ENCODE measurements around the gene IL1RAPL1. TPM values are rescaled to one million over a fixed set of nuclear protein-coding genes. Genes with fewer than 3 reads are reported as not detected.

The IL1RAPL1 gene
- total and polyA plus RNA-seq, 9 of the 15 experiments (the other 6 are each of a cell fraction or from before 2014, with no cell fraction given): 0.04 to 0.07 (median 0.04) TPM; not detected in 6

DNA sequence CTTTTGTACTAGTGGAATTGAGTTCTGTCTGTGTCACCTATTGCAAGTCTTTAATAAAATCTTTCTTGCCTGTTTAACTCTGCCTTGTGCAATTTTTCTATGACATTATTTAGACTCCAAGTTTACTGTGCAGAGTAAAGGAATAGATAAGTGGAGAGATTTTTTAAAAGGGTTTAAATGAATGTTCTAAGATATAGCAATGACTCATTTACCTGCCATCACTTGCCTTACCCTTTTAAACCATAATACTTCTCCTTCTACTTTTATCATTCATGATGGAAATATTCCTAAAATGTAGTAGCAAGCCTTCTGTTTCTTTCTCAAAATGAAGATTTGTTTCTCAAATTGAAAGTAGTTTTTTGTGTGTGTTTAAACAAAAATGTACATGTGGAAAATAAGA lies 845.3 kb downstream of the IL1RAPL1 start:
- ATAC-seq (no peak), DNase-seq (ENCODE audit: extremely low read depth in 1 of 4, low spot score in 3 of 4) (no peak), FAIRE-seq (no peak)
- H3K9ac ChIP-seq (ENCODE audit: insufficient read depth in 1 of 2, low read depth in 2 of 2, low read length in 2 of 2): no peak overlapping the region
- no TSS peak for BruUV-seq (replicated peaks)
- no peaks in the 10 kb centered on the region for H4K20me1 ChIP-seq (replicated peaks; ENCODE audit: control insufficient read depth, insufficient read depth, low read length)
- no peak overlapping the region for H3K4me2 ChIP-seq (ENCODE audit: insufficient read depth, low read length)
- no peak overlapping the region for H3K27ac ChIP-seq (ENCODE audit: extremely low read depth, low read depth, low read length)
- H3K36me3 ChIP-seq (ENCODE audit: control insufficient read depth, insufficient read depth, low read length): no peaks in the 10 kb centered on the region
- TF ChIP-seq ZNF41 (CRISPR knock-in tag; conservative IDR thresholded peaks at IDR 0.05): no peak
- no peak for TF ChIP-seq HMGN3 (IDR thresholded peaks at IDR 0.05; ENCODE audit: borderline replicate concordance, extremely low read depth, insufficient read length, low read depth, low read length)
- no peak for TF ChIP-seq SP2 (IDR thresholded peaks at IDR 0.05; ENCODE audit: extremely low read depth, low read depth, low read length, poor library complexity, severe bottlenecking)
- H3K9me1 ChIP-seq (ENCODE audit: control insufficient read depth, insufficient read depth, low read length): no peaks in the 10 kb centered on the region
- ChIA-PET CTCF (ENCODE audit: low intra/inter-chr PET ratio) (no interaction called here), POLR2A (no interaction called here)
- H3K79me2 ChIP-seq (ENCODE audit: control insufficient read depth, insufficient read depth, low read length): no peaks in the 10 kb centered on the region
- intact Hi-C loops (cut with micrococcal nuclease): no loop called here
- no peaks in the 10 kb centered on the region for H3K27me3 ChIP-seq (ENCODE audit: control insufficient read depth in 2 of 2, insufficient read depth in 2 of 2, low read length in 2 of 2)
- H3K4me1 ChIP-seq (replicated peaks in 1 of 2; ENCODE audit: control insufficient read depth in 2 of 2, insufficient read depth in 2 of 2, low read length in 2 of 2): no peaks in the 10 kb centered on the region
- in situ Hi-C loops (cut with MboI): no loop called here
- no peak overlapping the region for H2AFZ ChIP-seq (ENCODE audit: low read depth, low read length)
- no peak overlapping the region for H3K4me3 ChIP-seq
- no peaks in the 10 kb centered on the region; the same call in 1 of the 2 replicates for H3K9me3 ChIP-seq (replicated peaks; ENCODE audit: control insufficient read depth, insufficient read depth, low read depth, low read length)

- 0% methylated on average over 3 of the region's 3 CpGs for WGBS (ENCODE audit: insufficient coverage, low coverage, missing lambda C conversion rate)
- H2AFZ ChIP-seq (ENCODE audit: low read depth, low read length): no peak overlapping the region
- no peak overlapping the region for H3K4me2 ChIP-seq (ENCODE audit: insufficient read depth, low read length)
- no peaks in the 10 kb centered on the region; the same call in 1 of the 2 replicates for H3K9me3 ChIP-seq (replicated peaks; ENCODE audit: control insufficient read depth, insufficient read depth, low read depth, low read length)
- H3K9me1 ChIP-seq (ENCODE audit: control insufficient read depth, insufficient read depth, low read length): no peaks in the 10 kb centered on the region
- H3K27me3 ChIP-seq (ENCODE audit: control insufficient read depth in 2 of 2, insufficient read depth in 2 of 2, low read length in 2 of 2): no peaks in the 10 kb centered on the region
- H3K4me1 ChIP-seq (replicated peaks in 1 of 2; ENCODE audit: control insufficient read depth in 2 of 2, insufficient read depth in 2 of 2, low read length in 2 of 2): no peaks in the 10 kb centered on the region
- no TSS peak for BruUV-seq (replicated peaks)
- no peak overlapping the region for H3K9ac ChIP-seq (ENCODE audit: insufficient read depth in 1 of 2, low read depth in 2 of 2, low read length in 2 of 2)
- in situ Hi-C loops (cut with MboI) (no loop called here), intact Hi-C loops (cut with micrococcal nuclease) (no loop called here)
- H4K20me1 ChIP-seq (replicated peaks; ENCODE audit: control insufficient read depth, insufficient read depth, low read length): no peaks in the 10 kb centered on the region
- no peak overlapping the region for H3K27ac ChIP-seq (ENCODE audit: extremely low read depth, low read depth, low read length)
- DNase-seq (ENCODE audit: extremely low read depth in 1 of 4, low spot score in 3 of 4): no peak
- H3K79me2 ChIP-seq (ENCODE audit: control insufficient read depth, insufficient read depth, low read length): no peaks in the 10 kb centered on the region
- no peak for FAIRE-seq
- ATAC-seq: no peak
- ChIA-PET POLR2A (no interaction called here), CTCF (ENCODE audit: low intra/inter-chr PET ratio) (no interaction called here)
- no peaks in the 10 kb centered on the region for H3K36me3 ChIP-seq (ENCODE audit: control insufficient read depth, insufficient read depth, low read length)
- no peak overlapping the region for H3K4me3 ChIP-seq
- TF ChIP-seq, protein P1, sequence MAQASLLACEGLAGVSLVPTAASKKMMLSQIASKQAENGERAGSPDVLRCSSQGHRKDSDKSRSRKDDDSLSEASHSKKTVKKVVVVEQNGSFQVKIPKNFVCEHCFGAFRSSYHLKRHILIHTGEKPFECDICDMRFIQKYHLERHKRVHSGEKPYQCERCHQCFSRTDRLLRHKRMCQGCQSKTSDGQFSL (CRISPR knock-in tag; IDR thresholded peaks at IDR 0.05): no peak
- TF ChIP-seq, protein P1 (tag; IDR thresholded peaks at IDR 0.05): no peak
- TF ChIP-seq PATZ1 (CRISPR knock-in tag; IDR thresholded peaks at IDR 0.05; ENCODE audit: borderline replicate concordance) (no peak), CBX3 (IDR thresholded peaks at IDR 0.05; ENCODE audit: borderline replicate concordance in 1 of 2, low read length in 2 of 2) (no peak), POLR3A (IDR thresholded peaks at IDR 0.05; ENCODE audit: borderline replicate concordance, extremely low read depth, insufficient read depth, insufficient read length) (no peak), HDAC1 (IDR thresholded peaks at IDR 0.05) (no peak), GTF2F1 (IDR thresholded peaks at IDR 0.05; ENCODE audit: low read depth, low read length) (no peak), KDM5B (IDR thresholded peaks at IDR 0.05; ENCODE audit: insufficient replicate concordance, low read depth, low read length) (no peak)
Measured at GRCh38 chrX:29434939-29435338, 847.7 kb downstream of the IL1RAPL1 start.

Data from K562 (cell line).